Fibroblast of lung (primary cell): ENCODE measurements around the gene MYO10. TPM values are rescaled to one million over a fixed set of nuclear protein-coding genes. Genes with fewer than 3 reads are reported as not detected.

Experiments
- DNase-seq, 2 donors: peaks; one replicate each; pipeline versions ENCODE4 v3.0.0 to v3.0.0-alpha.2; 2010; ENCODE audit warnings: low read depth in 2 of 2
- H2AFZ ChIP-seq: 2 replicates; pipeline ENCODE4 v1.5.1; 2012; ENCODE audit warnings: low read length, control low read depth, inconsistent platforms
- H3K27ac ChIP-seq: 2 replicates; pipeline ENCODE4 v1.5.1; 2011; ENCODE audit warnings: low read length, control low read depth; ENCODE audit not compliant: insufficient read depth
- H3K27me3 ChIP-seq: 2 replicates; pipeline ENCODE4 v1.5.1; 2011; ENCODE audit warnings: mild to moderate bottlenecking, low read length; ENCODE audit not compliant: control insufficient read depth, insufficient read depth
- H3K36me3 ChIP-seq: 2 replicates; pipeline ENCODE4 v1.5.1; 2011; ENCODE audit warnings: low read length; ENCODE audit not compliant: control insufficient read depth, insufficient read depth
- H3K4me1 ChIP-seq: 2 replicates; pipeline ENCODE4 v1.5.1; 2011; ENCODE audit warnings: low read length; ENCODE audit not compliant: control insufficient read depth, insufficient read depth; ENCODE audit errors: extremely low read depth
- H3K4me2 ChIP-seq: 2 replicates; pipeline ENCODE4 v1.5.1; 2011; ENCODE audit warnings: low read length, control low read depth; ENCODE audit not compliant: insufficient read depth; ENCODE audit errors: extremely low read depth
- H3K4me3 ChIP-seq, 4 experiments: fragments of 200-600 bp in 1 of 4; sonication (generic) in 1 of 4; replicated peaks in 1 of 4; 2 replicates each; pipeline ENCODE4 v1.5.1; 2011 to 2016; ENCODE audit warnings: low read length in 4 of 4, low read depth in 3 of 4, mild to moderate bottlenecking in 3 of 4, control low read depth in 2 of 4, inconsistent platforms in 1 of 4, mixed read lengths in 1 of 4; ENCODE audit not compliant: insufficient read depth in 1 of 4; ENCODE audit errors: control extremely low read depth in 1 of 4
- H3K79me2 ChIP-seq: 2 replicates; pipeline ENCODE4 v1.5.1; 2012; ENCODE audit warnings: mild to moderate bottlenecking, low read length, inconsistent platforms; ENCODE audit not compliant: control insufficient read depth, insufficient read depth
- H3K9ac ChIP-seq: 2 replicates; pipeline ENCODE4 v1.5.1; 2011; ENCODE audit warnings: mild to moderate bottlenecking, low read length, control low read depth; ENCODE audit not compliant: insufficient read depth
- H3K9me3 ChIP-seq: 2 replicates; pipeline ENCODE4 v1.5.1; 2012; ENCODE audit warnings: low read depth, low read length; ENCODE audit not compliant: control insufficient read depth, insufficient read depth
- H4K20me1 ChIP-seq: 2 replicates; pipeline ENCODE4 v1.5.1; 2011; ENCODE audit warnings: low read length; ENCODE audit not compliant: control insufficient read depth, insufficient read depth; ENCODE audit errors: extremely low read depth
- CTCF ChIP-seq, 2 donors: IDR thresholded peaks in 1 of 2; conservative IDR thresholded peaks in 1 of 2; 1 replicate in 1 of 2; 2 replicates in 1 of 2; pipeline ENCODE4 v1.5.1; 2011 to 2012; ENCODE audit warnings: low read length in 2 of 2, control low read depth in 1 of 2, inconsistent platforms in 1 of 2, low read depth in 1 of 2, mild to moderate bottlenecking in 1 of 2
- EZH2 ChIP-seq: IDR thresholded peaks from 2 replicates; pipeline ENCODE4 v1.5.1; 2012; ENCODE audit warnings: low read length, control low read depth, mild to moderate bottlenecking; ENCODE audit errors: missing control alignments
- polyA plus RNA-seq, 2 donors: library from polyadenylated mRNA; depleted of rRNA in 1 of 2; stranded (reverse) in 1 of 2; unstranded in 1 of 2; fragments of >200 nt; gene quantifications; 2 replicates each; pipeline ENCODE4 v1.2.1, GENCODE V29; 2011 to 2012; ENCODE audit warnings: missing spikeins in 1 of 2
- total RNA-seq: library from RNA; depleted of rRNA; stranded (reverse); fragments of >200 nt; gene quantifications from 2 replicates; pipeline ENCODE4 v1.2.1, GENCODE V29; 2014

The MYO10 gene
- total and polyA plus RNA-seq, 2 donors (not counting 1 experiment from before 2014, with no cell fraction given), result 16.6 to 82.2 TPM

- no peak for TF ChIP-seq EZH2
- TF ChIP-seq CTCF (conservative IDR thresholded peaks at IDR 0.05 in 1 of 2, IDR thresholded peaks at IDR 0.05 in 1 of 2; ENCODE audit: low read depth in 1 of 2, low read length in 2 of 2), result no peak
- Histone ChIP-seq H3K9me3 (no peaks in the 10 kb centered on the region), H3K4me1 (peaks cover 4% of the 10 kb centered on the region), H4K20me1 (no peaks in the 10 kb centered on the region), H3K4me3 (no peak overlapping the region), H3K79me2 (peaks cover 84% of the 10 kb centered on the region), H3K9ac (no peak overlapping the region), H3K4me2 (no peak overlapping the region), H3K27me3 (no peaks in the 10 kb centered on the region), H3K36me3 (no peaks in the 10 kb centered on the region), H2AFZ (no peak overlapping the region), H3K27ac (no peak overlapping the region)
- peak in 1 of 2 donors; percentile 66 for DNase-seq
These were observed 14.9 kb downstream of the MYO10 start for GRCh38 chr5:16921211-16921610.

GRCh38 chr5:16920109-16920816 lies 15.8 kb downstream of the MYO10 start:
- no peak overlapping the region for H3K27ac ChIP-seq
- H3K4me3 ChIP-seq, result no peak overlapping the region
- TF ChIP-seq CTCF (conservative IDR thresholded peaks at IDR 0.05 in 1 of 2, IDR thresholded peaks at IDR 0.05 in 1 of 2; ENCODE audit: low read depth in 1 of 2, low read length in 2 of 2) (no peak), EZH2 (no peak)
- H3K27me3 ChIP-seq, result no peaks in the 10 kb centered on the region
- no peak for DNase-seq
- H3K4me2 ChIP-seq, result no peak overlapping the region
- peaks cover 83% of the 10 kb centered on the region for H3K79me2 ChIP-seq
- H3K36me3 ChIP-seq, result no peaks in the 10 kb centered on the region
- H3K9me3 ChIP-seq, result no peaks in the 10 kb centered on the region
- H3K9ac ChIP-seq, result no peak overlapping the region
- no peaks in the 10 kb centered on the region for H4K20me1 ChIP-seq
- H2AFZ ChIP-seq, result no peak overlapping the region
- peaks cover 8% of the 10 kb centered on the region for H3K4me1 ChIP-seq

GRCh38 chr5:16918891-16919671 lies 17.0 kb downstream of the MYO10 start:
- Histone ChIP-seq H4K20me1 (no peaks in the 10 kb centered on the region), H2AFZ (no peak overlapping the region)

More at GRCh38 chr5:16918891-16919671, 17.0 kb downstream of the MYO10 start:
- H3K4me1 ChIP-seq, result peaks cover 6% of the 10 kb centered on the region
- H3K27ac ChIP-seq, result no peak overlapping the region
- H3K79me2 ChIP-seq, result peaks cover 85% of the 10 kb centered on the region
- no peak for TF ChIP-seq CTCF (conservative IDR thresholded peaks at IDR 0.05 in 1 of 2, IDR thresholded peaks at IDR 0.05 in 1 of 2; ENCODE audit: low read depth in 1 of 2, low read length in 2 of 2)
- H3K9me3 ChIP-seq, result no peaks in the 10 kb centered on the region
- H3K4me2 ChIP-seq, result no peak overlapping the region
- H3K4me3 ChIP-seq, result no peak overlapping the region
- no peak overlapping the region for H3K9ac ChIP-seq
- no peaks in the 10 kb centered on the region for H3K36me3 ChIP-seq
- no peak for DNase-seq
- H3K27me3 ChIP-seq, result no peaks in the 10 kb centered on the region
